ENCODE data around the gene KLHL28.

KLHL28 gene

GRCh38 chr14:44979273-44979672, 17.5 kb upstream of the KLHL28 start:
- Histone ChIP-seq H3K4me3 (ENCODE audit: low read depth, low read length) (no peak overlapping the region), H3K36me3 (no peaks in the 10 kb centered on the region), H3K27ac (no peak overlapping the region), H3K9me3 (ENCODE audit: severe bottlenecking) (no peaks in the 10 kb centered on the region), H3K27me3 (ENCODE audit: insufficient read depth, low read depth, severe bottlenecking) (no peaks in the 10 kb centered on the region)
- TF ChIP-seq, protein P1, sequence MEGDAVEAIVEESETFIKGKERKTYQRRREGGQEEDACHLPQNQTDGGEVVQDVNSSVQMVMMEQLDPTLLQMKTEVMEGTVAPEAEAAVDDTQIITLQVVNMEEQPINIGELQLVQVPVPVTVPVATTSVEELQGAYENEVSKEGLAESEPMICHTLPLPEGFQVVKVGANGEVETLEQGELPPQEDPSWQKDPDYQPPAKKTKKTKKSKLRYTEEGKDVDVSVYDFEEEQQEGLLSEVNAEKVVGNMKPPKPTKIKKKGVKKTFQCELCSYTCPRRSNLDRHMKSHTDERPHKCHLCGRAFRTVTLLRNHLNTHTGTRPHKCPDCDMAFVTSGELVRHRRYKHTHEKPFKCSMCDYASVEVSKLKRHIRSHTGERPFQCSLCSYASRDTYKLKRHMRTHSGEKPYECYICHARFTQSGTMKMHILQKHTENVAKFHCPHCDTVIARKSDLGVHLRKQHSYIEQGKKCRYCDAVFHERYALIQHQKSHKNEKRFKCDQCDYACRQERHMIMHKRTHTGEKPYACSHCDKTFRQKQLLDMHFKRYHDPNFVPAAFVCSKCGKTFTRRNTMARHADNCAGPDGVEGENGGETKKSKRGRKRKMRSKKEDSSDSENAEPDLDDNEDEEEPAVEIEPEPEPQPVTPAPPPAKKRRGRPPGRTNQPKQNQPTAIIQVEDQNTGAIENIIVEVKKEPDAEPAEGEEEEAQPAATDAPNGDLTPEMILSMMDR (IDR thresholded peaks at IDR 0.05; ENCODE audit: low read depth, low read length), result no peak
- DNase-seq, result no peak

DNA sequence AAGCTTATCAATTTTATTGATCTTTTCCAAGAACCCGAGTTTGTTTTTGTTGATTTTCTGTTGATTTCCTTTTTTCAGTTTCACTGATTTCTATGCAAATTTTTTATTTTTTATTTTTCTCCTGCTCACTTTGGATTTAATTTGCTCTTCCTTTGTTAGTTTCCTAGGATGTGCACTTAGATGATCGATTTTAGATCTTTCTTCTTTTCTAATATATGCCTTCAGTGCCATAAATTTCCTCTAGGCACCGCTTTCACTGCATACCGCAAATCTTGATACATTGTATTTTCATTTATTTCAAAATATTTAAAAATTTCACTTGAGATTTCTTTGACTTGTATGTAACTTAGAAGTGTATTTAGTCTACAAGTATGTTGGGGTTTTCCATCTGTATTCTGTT, 9.7 kb upstream of the KLHL28 start:
- Histone ChIP-seq H3K27ac (no peak overlapping the region), H3K9me3 (ENCODE audit: severe bottlenecking) (no peaks in the 10 kb centered on the region), H3K4me3 (ENCODE audit: low read depth, low read length) (no peak overlapping the region), H3K36me3 (peaks cover 9% of the 10 kb centered on the region), H3K27me3 (ENCODE audit: insufficient read depth, low read depth, severe bottlenecking) (no peaks in the 10 kb centered on the region)
- TF ChIP-seq, protein P1 (IDR thresholded peaks at IDR 0.05; ENCODE audit: low read depth, low read length), result no peak
- DNase-seq, result no peak

- H3K36me3 ChIP-seq, result peaks cover 9% of the 10 kb centered on the region
- H3K4me3 ChIP-seq (ENCODE audit: low read depth, low read length), result no peak overlapping the region
- H3K9me3 ChIP-seq (ENCODE audit: severe bottlenecking), result no peaks in the 10 kb centered on the region
- DNase-seq, result no peak
- no peaks in the 10 kb centered on the region for H3K27me3 ChIP-seq (ENCODE audit: insufficient read depth, low read depth, severe bottlenecking)
- TF ChIP-seq, protein P1 (IDR thresholded peaks at IDR 0.05; ENCODE audit: low read depth, low read length), result no peak
- H3K27ac ChIP-seq, result no peak overlapping the region
These were observed 9.2 kb upstream of the KLHL28 start for GRCh38 chr14:44970907-44971306.

- no peaks in the 10 kb centered on the region for H3K27me3 ChIP-seq (ENCODE audit: insufficient read depth, low read depth, severe bottlenecking)
- H3K36me3 ChIP-seq, result peaks cover 9% of the 10 kb centered on the region
- no peak for DNase-seq
- no peak overlapping the region for H3K27ac ChIP-seq
- H3K4me3 ChIP-seq (ENCODE audit: low read depth, low read length), result no peak overlapping the region
- TF ChIP-seq, protein P1 (IDR thresholded peaks at IDR 0.05; ENCODE audit: low read depth, low read length), result no peak
- peaks cover 5% of the 10 kb centered on the region for H3K9me3 ChIP-seq (ENCODE audit: severe bottlenecking)
These were observed 7.0 kb upstream of the KLHL28 start for GRCh38 chr14:44968714-44969113.

DNA sequence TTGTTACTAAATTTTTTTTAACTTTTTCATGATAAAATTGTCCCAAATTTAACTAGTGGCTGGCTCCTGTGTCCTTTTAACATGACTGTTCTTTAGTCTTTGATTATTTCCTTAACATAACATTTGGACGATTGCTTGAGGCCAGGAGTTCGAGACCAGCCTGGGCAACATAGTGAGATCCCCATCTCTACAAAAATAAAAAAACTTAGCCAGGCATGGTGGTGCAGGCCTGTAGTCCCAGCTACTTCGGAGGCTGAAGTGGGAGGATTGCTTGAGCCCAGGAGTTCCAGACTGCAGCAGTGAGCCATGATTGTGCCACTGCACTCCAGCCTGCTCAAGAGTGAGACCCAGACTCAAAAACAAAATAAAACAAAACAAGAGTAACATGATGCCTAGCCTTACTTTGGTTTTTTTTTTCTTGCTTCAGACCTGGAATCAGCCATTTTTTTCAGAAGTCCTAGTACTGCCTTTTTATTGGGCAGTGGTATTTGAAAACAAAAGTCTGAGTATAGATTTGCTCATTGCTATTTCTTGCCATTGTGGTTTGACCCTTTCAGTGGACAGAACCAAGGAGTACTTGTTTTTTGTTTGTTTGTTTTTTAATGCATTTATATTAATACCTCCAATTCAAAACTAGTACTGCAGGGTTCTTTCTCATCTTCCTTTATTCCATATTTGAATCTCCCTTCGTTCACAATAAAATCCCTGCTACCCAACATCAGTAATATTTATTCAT, 5.0 kb upstream of the KLHL28 start:
- Histone ChIP-seq H3K4me3 (ENCODE audit: low read depth, low read length) (no peak overlapping the region), H3K27ac (no peak overlapping the region), H3K9me3 (ENCODE audit: severe bottlenecking) (peaks cover 20% of the 10 kb centered on the region), H3K36me3 (peaks cover 9% of the 10 kb centered on the region), H3K27me3 (ENCODE audit: insufficient read depth, low read depth, severe bottlenecking) (no peaks in the 10 kb centered on the region)
- DNase-seq, result no peak
- TF ChIP-seq, protein P1 (IDR thresholded peaks at IDR 0.05; ENCODE audit: low read depth, low read length), result no peak
